Mesendoderm (in vitro differentiated cells): ENCODE results near the gene MIR17HG.

Source experiments
- DNase-seq: peaks from one replicate; pipeline ENCODE4 v3.0.0; 2013
- H2AK5ac ChIP-seq: 2 replicates; pipeline ENCODE4 v1.6.1; 2013; ENCODE audit warnings: low read length, inconsistent platforms
- H2BK120ac ChIP-seq: 2 replicates; pipeline ENCODE4 v1.6.1; 2013; ENCODE audit warnings: low read depth, mild to moderate bottlenecking, low read length, moderate library complexity, mixed read lengths
- H2BK15ac ChIP-seq: replicated peaks from 2 replicates; pipeline ENCODE4 v1.6.1; 2013; ENCODE audit warnings: low read depth, mild to moderate bottlenecking, moderate library complexity
- H2BK5ac ChIP-seq: 2 replicates; pipeline ENCODE4 v1.6.1; 2013; ENCODE audit warnings: low read length, inconsistent platforms
- H3K18ac ChIP-seq: 2 replicates; pipeline ENCODE4 v1.6.1; 2013; ENCODE audit warnings: mild to moderate bottlenecking, low read length, mixed read lengths
- H3K23ac ChIP-seq: one replicate; pipeline ENCODE4 v1.6.1; 2013; ENCODE audit warnings: low read length
- H3K27ac ChIP-seq: 2 replicates; pipeline ENCODE4 v1.5.1; 2013; ENCODE audit warnings: low read depth, mild to moderate bottlenecking, inconsistent platforms, low read length, moderate library complexity
- H3K27me3 ChIP-seq: 2 replicates; pipeline ENCODE4 v1.6.1; 2013; ENCODE audit warnings: low read length, control low read depth, mild to moderate bottlenecking, inconsistent platforms; ENCODE audit not compliant: insufficient read depth, poor library complexity
- H3K36me3 ChIP-seq: 2 replicates; pipeline ENCODE4 v1.6.1; 2013; ENCODE audit warnings: low read length, inconsistent platforms; ENCODE audit not compliant: control insufficient read depth, insufficient read depth
- H3K4ac ChIP-seq: one replicate; pipeline ENCODE4 v1.6.1; 2013; ENCODE audit warnings: low read depth, mild to moderate bottlenecking, low read length, moderate library complexity
- H3K4me1 ChIP-seq: 2 replicates; pipeline ENCODE4 v1.6.1; 2013; ENCODE audit warnings: low read depth, low read length, inconsistent platforms; ENCODE audit not compliant: control insufficient read depth
- H3K4me2 ChIP-seq: 2 replicates; pipeline ENCODE4 v1.6.1; 2013; ENCODE audit warnings: low read length
- H3K4me3 ChIP-seq: 2 replicates; pipeline ENCODE4 v1.5.1; 2013; ENCODE audit warnings: mild to moderate bottlenecking, low read length
- H3K56ac ChIP-seq: one replicate; pipeline ENCODE4 v1.6.1; 2013; ENCODE audit warnings: low read length
- H3K79me1 ChIP-seq: 2 replicates; pipeline ENCODE4 v1.6.1; 2013; ENCODE audit warnings: low read length, inconsistent platforms
- H3K79me2 ChIP-seq: 2 replicates; pipeline ENCODE4 v1.6.1; 2013; ENCODE audit warnings: mild to moderate bottlenecking, low read length; ENCODE audit not compliant: control insufficient read depth, insufficient read depth
- H3K9ac ChIP-seq: 2 replicates; pipeline ENCODE4 v1.6.1; 2013; ENCODE audit warnings: low read length, inconsistent platforms
- H4K5ac ChIP-seq: one replicate; pipeline ENCODE4 v1.6.1; 2013; ENCODE audit warnings: low read length
- H4K8ac ChIP-seq: one replicate; pipeline ENCODE4 v1.6.1; 2013; ENCODE audit warnings: low read depth, mild to moderate bottlenecking, control low read depth, low read length, moderate library complexity
- WGBS: extraction: QIAGEN DNeasy Blood & Tissue Kit; methylation state at CpG from one replicate; pipeline ENCODE4 v1.1.7; 2013; ENCODE audit warnings: low lambda C conversion rate, missing lambda C conversion rate; ENCODE audit not compliant: insufficient coverage; ENCODE audit errors: extremely low coverage; 5-methylcytosine and 5-hydroxymethylcytosine counted together

The MIR17HG gene

GRCh38 chr13:91401920-91402319, 54.4 kb downstream of the MIR17HG start:
- Histone ChIP-seq H3K4ac (no peak overlapping the region), H3K27ac (no peak overlapping the region), H3K27me3 (peaks cover 16% of the 10 kb centered on the region), H3K9ac (no peak overlapping the region), H4K5ac (no peak overlapping the region), H3K18ac (no peak overlapping the region), H3K4me1 (no peaks in the 10 kb centered on the region), H3K4me3 (no peak overlapping the region), H2BK15ac (no peak overlapping the region), H3K23ac (no peak overlapping the region), H3K4me2 (no peak overlapping the region), H2AK5ac (no peak overlapping the region), H2BK5ac (no peak overlapping the region), H3K79me2 (no peaks in the 10 kb centered on the region), H2BK120ac (no peak overlapping the region), H3K56ac (no peak overlapping the region), H3K36me3 (no peaks in the 10 kb centered on the region), H3K79me1 (no peaks in the 10 kb centered on the region), H4K8ac (no peak overlapping the region)
- no CpG with 5 or more reads among the region's 2 CpGs for WGBS
- no peak for DNase-seq
